ENCODE data around the gene ASTN2.

The ASTN2 gene

DNA sequence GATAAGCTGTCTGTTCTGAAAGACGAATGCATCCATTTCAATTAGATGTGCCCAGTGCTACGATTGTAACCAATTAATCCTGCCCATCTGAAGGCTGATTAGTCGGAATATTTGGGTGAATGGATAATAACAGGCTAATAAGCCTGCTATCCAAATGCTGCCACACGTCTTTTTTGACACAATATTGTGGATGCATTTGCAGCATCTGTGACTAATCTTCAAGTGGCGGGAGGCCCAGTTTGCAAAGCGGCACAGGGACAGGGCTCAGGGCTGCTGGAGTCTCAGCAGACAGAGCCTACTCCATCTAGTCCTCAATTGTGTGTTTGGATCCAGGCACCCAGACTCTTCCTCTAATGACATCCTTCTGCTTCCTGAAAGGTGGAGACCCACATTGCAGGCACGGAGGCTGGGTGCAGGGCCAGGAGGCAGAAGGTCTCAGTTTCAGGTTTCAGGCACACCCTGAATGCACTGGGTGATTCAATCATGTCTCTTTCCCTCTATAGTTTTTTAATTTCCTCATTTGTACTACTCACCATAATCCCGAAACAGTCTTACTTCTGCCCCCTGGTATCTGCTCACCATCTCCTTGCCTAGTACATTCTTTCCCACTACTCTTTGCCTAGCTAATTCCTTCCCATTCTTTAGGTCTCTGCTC, 169.6 kb downstream of the ASTN2 start:
- DNase-seq (ENCODE audit: low read depth) = no peak

GRCh38 chr9:117242082-117242481, 172.8 kb downstream of the ASTN2 start:
- DNase-seq (ENCODE audit: low read depth) = no peak

DNA sequence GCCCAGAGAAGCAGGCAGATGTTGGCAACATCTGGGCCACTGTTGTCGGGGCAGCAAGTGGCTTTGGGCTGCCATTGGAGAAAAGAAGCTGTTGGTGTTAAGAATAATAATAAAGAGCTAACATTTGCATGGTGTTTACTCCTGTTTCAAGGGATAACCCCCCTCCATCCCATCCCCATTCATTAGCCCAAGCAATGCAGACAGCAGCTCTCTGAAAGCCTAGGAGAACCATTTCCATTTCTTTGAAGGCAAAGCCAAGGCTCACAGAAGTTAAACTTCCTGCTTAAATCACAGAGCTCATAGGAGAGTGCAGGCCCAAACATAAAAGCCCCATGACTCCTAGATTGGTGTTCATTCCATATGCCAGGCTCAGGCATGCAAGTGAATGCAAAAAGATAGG, 175.4 kb downstream of the ASTN2 start:
- no peak for DNase-seq (ENCODE audit: low read depth)

- no peak for DNase-seq (ENCODE audit: low read depth)
Observed at GRCh38 chr9:117234103-117234502, 180.8 kb downstream of the ASTN2 start.

DNA sequence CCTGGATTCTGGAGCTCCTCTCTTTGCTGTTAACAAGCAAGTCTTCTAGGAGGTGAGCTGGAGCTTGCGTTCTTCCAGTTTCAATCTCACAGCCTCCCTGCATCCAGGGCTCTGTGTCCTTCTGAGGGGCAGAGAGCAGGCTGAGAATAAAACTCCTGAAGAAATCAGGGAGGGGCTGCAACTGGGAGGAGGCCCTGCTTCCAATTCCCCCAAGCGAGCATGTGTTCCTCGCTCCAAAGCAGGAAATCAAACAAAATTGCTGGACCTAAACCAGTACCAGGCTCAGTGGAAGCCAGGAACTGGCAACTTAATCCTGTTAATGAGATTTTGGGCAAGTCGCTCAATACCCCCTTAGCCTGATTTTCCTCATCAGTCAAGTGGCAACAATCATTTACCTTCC, 181.8 kb downstream of the ASTN2 start:
- no peak for DNase-seq (ENCODE audit: low read depth)

GRCh38 chr9:117232281-117232680, 182.6 kb downstream of the ASTN2 start:
- no peak for DNase-seq (ENCODE audit: low read depth)

DNA sequence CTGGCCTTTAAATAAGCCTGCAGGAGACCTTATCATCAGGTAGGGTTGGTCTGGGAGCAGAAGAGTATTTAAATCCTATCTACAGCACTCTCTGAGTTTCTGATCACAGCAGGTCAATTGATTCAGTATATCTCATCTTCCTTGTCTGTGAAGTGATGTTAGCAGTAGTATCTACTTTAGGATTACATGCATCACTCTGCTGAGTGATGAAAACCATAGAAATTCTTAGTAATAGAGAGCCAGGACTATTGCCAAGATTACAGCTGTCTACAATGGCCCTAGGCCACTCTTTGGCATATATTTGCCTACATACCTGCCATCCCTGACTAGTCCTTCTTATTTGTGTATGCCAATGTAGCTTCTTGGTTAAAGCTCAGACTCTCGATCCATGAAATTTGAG, 183.8 kb downstream of the ASTN2 start:
- DNase-seq (ENCODE audit: low read depth) = no peak

- no peak for DNase-seq (ENCODE audit: low read depth)
Observed at GRCh38 chr9:117224695-117225094, 190.2 kb downstream of the ASTN2 start.

- DNase-seq (ENCODE audit: low read depth) = no peak
Observed at GRCh38 chr9:117218951-117219350, 195.9 kb downstream of the ASTN2 start.

- DNase-seq (ENCODE audit: low read depth) = no peak
Observed at GRCh38 chr9:117214416-117214815, 200.4 kb downstream of the ASTN2 start.

- DNase-seq (ENCODE audit: low read depth) = no peak
Observed at GRCh38 chr9:117211280-117211679, 203.6 kb downstream of the ASTN2 start.

DNA sequence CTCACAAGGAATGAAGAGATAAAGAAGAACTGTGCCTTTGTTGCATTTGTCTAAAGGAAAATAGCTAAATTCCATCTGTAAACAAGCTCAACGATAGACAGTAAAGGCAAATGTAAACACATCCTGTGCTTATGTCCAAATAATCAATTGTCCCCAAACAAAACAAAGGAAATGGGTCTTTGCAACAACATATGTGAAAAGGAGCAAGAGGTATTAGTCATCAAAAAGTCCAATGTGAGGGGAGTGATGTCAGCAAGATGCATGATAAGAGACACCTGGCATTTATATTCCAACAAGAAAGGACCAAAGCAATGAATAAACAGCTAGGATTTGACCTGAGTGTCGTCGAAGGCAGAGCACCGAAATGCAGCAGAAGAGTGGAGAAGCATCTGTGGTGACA, 209.1 kb downstream of the ASTN2 start:
- DNase-seq (ENCODE audit: low read depth) = no peak

DNA sequence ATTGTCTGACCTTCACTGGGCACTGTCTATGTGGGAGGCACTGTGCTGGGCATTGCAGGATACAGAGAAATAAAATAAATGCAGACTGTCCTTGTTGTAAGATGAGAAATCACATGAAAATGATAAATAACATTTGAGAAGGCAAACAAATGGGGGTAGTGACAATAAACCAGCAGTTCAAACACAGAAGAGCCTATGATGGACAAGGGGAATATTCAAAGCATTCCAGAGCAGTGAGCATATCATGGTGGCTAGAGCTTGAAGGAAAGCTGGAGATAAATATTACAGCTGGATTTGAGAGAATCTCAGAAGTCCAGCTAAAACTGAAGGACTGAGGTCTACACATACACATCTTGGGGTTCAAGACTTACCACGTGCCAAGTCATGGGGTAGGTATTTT, 209.9 kb downstream of the ASTN2 start:
- no peak for DNase-seq (ENCODE audit: low read depth)

- no peak for DNase-seq (ENCODE audit: low read depth)
Observed at GRCh38 chr9:117191504-117192261, 223.2 kb downstream of the ASTN2 start.

GRCh38 chr9:117189121-117189520, 225.7 kb downstream of the ASTN2 start:
- DNase-seq (ENCODE audit: low read depth) = no peak

GRCh38 chr9:117188394-117188793, 226.5 kb downstream of the ASTN2 start:
- DNase-seq (ENCODE audit: low read depth) = no peak

DNA sequence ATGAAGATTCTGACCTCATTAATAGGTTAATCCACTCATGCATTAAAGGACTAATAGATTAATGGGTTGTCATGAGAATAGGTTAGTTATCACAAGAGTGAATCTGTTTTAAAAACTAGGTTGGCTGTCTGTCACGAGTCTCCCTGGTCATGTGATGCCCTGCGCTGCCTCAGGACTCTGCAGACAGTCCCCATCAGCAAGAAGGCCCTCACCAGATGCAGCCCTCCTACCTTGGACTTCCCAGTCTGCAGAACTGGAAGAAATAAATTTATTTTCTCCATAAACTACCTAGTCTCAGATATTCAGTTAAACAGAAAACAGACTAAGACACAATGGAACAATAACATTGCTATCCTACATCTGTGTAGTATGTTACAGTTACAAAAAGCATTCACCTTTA, 227.4 kb downstream of the ASTN2 start:
- DNase-seq (ENCODE audit: low read depth) = no peak

- DNase-seq (ENCODE audit: low read depth) = no peak
Observed at GRCh38 chr9:117184173-117184572, 230.7 kb downstream of the ASTN2 start.

GRCh38 chr9:117182046-117182445, 232.8 kb downstream of the ASTN2 start:
- no peak for DNase-seq (ENCODE audit: low read depth)

GRCh38 chr9:117180896-117181445, 233.9 kb downstream of the ASTN2 start:
- DNase-seq (ENCODE audit: low read depth) = no peak

DNA sequence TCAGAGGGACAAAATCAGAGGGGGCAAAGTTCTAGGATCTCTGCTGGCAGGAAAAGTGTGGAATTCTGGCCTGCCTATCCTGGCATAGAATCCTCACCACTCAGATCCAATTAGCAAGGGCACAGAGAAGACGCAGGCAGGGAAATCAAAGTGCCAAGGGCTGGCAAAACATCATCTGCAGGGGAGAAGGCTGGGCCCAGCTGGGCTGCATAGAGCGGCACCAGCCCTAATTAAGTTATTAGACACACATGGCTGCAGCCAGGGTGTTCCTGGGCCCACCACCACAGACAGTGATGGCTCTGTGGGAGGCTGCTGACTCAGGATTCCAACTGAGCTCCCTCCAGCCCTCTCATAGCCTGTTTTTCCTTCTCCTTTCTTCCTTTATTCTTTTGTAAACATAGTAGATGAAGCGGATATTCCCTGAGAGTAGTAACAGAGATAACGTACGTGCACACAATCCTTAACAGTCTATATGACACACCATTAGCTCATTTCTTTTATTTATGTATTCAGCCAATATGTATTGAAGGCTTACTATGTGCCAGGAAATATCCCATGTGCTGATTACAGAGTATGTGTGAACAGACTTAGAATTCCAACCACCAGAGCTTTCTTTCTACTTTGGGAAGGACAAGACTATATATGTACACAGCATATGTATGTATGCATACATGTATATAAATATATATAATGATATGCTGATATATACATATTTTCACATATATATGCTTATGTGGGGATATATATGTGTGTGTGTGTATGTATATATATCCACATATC, 236.1 kb downstream of the ASTN2 start:
- DNase-seq (ENCODE audit: low read depth) = no peak

GRCh38 chr9:117170567-117170966, 244.3 kb downstream of the ASTN2 start:
- DNase-seq (ENCODE audit: low read depth) = no peak

Measured in HS-27A (cell line).